Muscle layer of colon (tissue), 2 donors: ENCODE data around the gene DPF3.

Experiments used
- H3K27ac ChIP-seq: one replicate; pipeline ENCODE4 v1.7.0; 2013; ENCODE audit warnings: low read depth, mild to moderate bottlenecking, low read length, moderate library complexity
- H3K27me3 ChIP-seq, 2 donors: one replicate each; pipeline ENCODE4 v1.7.0; 2013; ENCODE audit warnings: low read length in 2 of 2, mild to moderate bottlenecking in 2 of 2; ENCODE audit not compliant: insufficient read depth in 2 of 2, control insufficient read depth in 1 of 2
- H3K36me3 ChIP-seq: one replicate; pipeline ENCODE4 v1.7.0; 2013; ENCODE audit warnings: mild to moderate bottlenecking, low read length; ENCODE audit not compliant: insufficient read depth
- H3K4me1 ChIP-seq: one replicate; pipeline ENCODE4 v1.7.0; 2013; ENCODE audit warnings: mild to moderate bottlenecking, low read length; ENCODE audit not compliant: insufficient read depth
- H3K4me3 ChIP-seq, 2 donors: one replicate each; pipeline ENCODE4 v1.7.0; 2013; ENCODE audit warnings: low read length in 2 of 2, low read depth in 1 of 2, mild to moderate bottlenecking in 1 of 2, moderate library complexity in 1 of 2
- H3K9ac ChIP-seq: one replicate; pipeline ENCODE4 v1.7.0; 2013; ENCODE audit warnings: low read length
- H3K9me3 ChIP-seq: one replicate; pipeline ENCODE4 v1.7.0; 2013; ENCODE audit warnings: mild to moderate bottlenecking, low read length
- donor health status: abdominal sarcoma.
- donor health status: Adenocarcinoma of cecum.

The DPF3 gene

DNA sequence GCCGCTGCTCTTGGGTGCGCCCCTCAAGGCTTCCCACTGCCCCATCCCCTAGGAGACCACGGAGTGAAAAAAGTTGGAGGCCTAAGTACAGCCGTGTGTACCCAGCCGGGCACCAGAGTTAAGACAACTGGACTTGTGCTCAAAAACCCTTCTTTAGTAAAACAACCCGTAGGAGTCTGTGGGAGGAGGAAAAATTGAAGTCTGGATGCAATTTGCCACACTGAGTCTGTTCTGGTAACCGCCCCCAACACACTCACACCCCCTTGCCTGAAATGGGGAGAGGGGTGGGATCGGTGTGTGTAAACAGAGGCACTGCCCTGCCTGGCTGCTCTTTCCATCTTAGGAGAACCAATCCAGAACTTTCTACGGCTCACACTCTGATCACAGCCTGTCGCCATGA is 41.7 kb downstream of the DPF3 start:
- H3K9me3 ChIP-seq = no peaks in the 10 kb centered on the region
- no peaks in the 10 kb centered on the region for H3K36me3 ChIP-seq
- no peak overlapping the region for H3K4me3 ChIP-seq
- H3K9ac ChIP-seq = no peak overlapping the region
- H3K27me3 ChIP-seq = no peaks in the 10 kb centered on the region
- H3K27ac ChIP-seq = no peak overlapping the region
- no peaks in the 10 kb centered on the region for H3K4me1 ChIP-seq

DNA sequence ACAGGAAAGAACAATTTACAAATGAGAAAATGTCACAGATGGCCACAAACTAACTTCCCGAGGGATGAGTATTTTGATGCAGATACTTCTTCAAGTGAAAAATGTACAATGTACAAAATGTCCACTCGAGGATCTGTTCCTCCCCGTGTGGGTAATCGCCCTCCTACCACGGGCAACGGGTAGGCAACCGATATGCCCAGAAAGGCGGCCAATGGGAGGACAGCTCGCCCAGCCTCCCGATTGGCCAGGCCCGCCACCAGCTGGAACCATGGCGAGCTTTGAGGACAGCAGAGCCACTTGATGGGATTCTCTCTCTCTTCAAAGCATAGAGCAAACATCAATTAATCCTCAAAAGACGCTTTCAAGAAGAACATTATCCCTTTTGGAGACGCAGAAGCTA is 42.3 kb downstream of the DPF3 start:
- Histone ChIP-seq H3K4me1 (no peaks in the 10 kb centered on the region), H3K4me3 (no peak overlapping the region)

DNA sequence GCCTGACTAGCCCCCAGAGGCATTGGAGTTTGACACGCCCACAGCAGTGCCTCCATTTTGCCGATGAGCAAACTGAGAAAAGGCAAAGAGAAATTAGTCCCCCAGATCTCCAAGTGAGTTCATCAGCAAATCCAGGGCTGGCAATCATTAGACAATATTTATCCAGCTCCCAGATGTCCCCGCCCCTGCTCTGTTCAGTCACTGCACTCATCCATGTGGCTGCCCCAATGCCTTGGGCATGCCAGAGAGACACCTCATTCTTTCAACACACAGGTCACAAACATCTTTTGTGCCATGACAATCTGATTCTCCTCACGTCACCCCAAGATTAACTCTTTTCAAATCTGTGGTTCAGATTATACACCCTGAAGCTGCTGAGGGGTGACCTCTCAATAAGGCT is 43.5 kb downstream of the DPF3 start:
- H3K9ac ChIP-seq = no peak overlapping the region
- H3K4me3 ChIP-seq = no peak overlapping the region
- H3K27me3 ChIP-seq = no peaks in the 10 kb centered on the region
- no peak overlapping the region for H3K27ac ChIP-seq
- no peaks in the 10 kb centered on the region for H3K4me1 ChIP-seq
- H3K36me3 ChIP-seq = no peaks in the 10 kb centered on the region
- H3K9me3 ChIP-seq = no peaks in the 10 kb centered on the region

More for the DNA sequence above, 42.3 kb downstream of the DPF3 start:
- Histone ChIP-seq H3K27me3 (no peaks in the 10 kb centered on the region), H3K9me3 (no peaks in the 10 kb centered on the region), H3K9ac (no peak overlapping the region), H3K27ac (no peak overlapping the region), H3K36me3 (no peaks in the 10 kb centered on the region)

DNA sequence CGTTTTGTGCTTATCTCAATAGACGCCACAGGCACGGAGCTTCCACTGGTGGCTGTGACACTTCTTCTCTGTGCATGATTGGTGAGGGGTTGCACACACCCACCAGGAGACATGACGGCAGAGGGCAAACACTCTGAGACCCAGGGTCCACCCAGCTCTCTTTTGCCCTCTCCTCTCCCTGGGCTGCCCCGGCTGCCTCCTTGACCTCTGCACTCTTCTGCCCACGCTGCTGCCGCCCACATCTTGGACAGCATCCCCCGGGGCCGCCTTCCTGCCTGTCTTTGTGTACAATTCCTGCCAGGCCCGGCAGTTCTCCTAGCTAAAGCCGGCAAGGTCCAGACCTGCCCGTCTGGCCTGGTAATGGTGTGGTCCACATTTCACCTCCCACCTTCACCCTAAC is 44.7 kb downstream of the DPF3 start:
- no peak overlapping the region for H3K27ac ChIP-seq
- no peak overlapping the region for H3K9ac ChIP-seq
- no peaks in the 10 kb centered on the region for H3K4me1 ChIP-seq
- H3K27me3 ChIP-seq = no peaks in the 10 kb centered on the region
- no peaks in the 10 kb centered on the region for H3K36me3 ChIP-seq
- H3K9me3 ChIP-seq = no peaks in the 10 kb centered on the region
- H3K4me3 ChIP-seq = no peak overlapping the region

DNA sequence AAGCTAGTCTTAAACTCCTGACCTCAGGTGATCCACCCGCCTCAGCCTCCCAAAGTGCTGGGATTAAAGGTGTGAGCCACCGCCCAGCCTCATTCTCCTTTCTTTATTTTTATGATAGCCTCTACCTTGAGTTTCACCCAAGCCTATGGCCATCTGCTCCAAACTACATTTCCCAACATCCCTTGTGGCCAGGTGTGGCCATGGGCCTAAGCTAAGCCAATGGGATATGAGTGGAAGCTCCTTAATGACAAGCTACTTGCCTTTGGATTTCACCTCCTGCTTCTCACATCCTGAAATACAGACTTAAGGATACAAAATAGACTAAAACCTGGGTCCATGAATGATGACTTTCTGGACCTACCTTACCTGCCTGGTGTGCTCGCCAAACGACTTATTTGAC is 46.2 kb downstream of the DPF3 start:
- Histone ChIP-seq H3K9ac (no peak overlapping the region), H3K36me3 (no peaks in the 10 kb centered on the region), H3K4me3 (no peak overlapping the region), H3K4me1 (no peaks in the 10 kb centered on the region), H3K9me3 (no peaks in the 10 kb centered on the region), H3K27ac (no peak overlapping the region), H3K27me3 (no peaks in the 10 kb centered on the region)

DNA sequence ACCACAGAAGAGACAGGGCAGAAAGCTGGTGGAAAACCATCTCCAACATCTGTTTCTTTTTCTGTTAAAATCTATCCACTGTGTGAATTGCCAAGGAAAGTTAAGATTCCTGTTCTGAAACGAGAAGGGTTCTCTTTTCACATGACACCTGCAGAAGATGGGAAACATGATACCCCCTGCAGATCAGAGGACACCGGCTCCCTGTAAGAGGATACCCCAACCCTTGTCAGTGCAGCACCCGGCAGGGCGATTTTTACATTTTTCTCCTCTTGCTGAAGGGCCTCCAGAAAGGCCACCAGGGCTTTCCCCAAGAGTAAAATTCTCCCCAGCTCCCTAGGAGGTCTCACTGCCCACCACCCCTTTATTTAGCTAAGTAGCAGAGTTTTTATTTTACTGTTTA is 48.2 kb downstream of the DPF3 start:
- Histone ChIP-seq H3K27me3 (no peaks in the 10 kb centered on the region), H3K36me3 (no peaks in the 10 kb centered on the region), H3K27ac (no peak overlapping the region), H3K4me1 (no peaks in the 10 kb centered on the region), H3K9ac (no peak overlapping the region), H3K4me3 (no peak overlapping the region), H3K9me3 (no peaks in the 10 kb centered on the region)

DNA sequence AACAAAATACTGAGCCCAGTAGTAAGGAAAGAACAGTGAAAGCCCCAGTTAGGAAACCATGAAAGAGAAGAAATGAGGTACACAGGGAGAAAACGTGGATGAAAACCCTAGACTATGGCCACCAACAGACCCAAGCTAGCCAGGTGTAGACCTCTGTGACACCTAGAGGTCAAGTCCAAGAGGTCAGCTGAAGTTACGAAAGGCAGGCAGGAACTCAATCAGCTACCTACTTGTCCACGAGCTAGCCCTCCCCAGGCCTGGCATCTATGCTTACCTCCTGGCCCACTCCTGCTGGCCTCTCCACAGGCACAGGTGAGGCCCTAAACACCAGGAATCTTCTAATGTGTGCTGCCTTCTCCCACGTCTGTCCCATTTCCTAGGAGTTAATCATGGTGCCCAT is 48.7 kb downstream of the DPF3 start:
- Histone ChIP-seq H3K4me3 (no peak overlapping the region), H3K27me3 (no peaks in the 10 kb centered on the region), H3K4me1 (no peaks in the 10 kb centered on the region)

DNA sequence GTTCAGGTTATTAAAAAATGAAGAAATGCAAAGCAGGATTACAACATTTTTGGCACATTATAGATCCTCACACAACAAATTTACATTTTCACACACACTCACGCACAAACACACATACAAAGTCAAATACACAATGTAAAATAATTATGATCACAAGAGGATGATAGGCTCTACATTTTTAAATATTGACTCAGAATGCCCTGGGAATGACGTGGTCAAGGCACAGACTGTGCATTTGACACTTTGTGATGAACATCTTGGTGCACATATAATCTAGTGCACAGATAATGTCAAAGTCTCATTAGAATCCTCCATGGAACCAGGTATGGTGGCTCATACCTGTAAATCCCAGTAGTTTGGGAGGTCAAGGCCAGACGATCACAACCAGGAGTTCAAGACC is 49.4 kb downstream of the DPF3 start:
- Histone ChIP-seq H3K27ac (no peak overlapping the region), H3K4me3 (no peak overlapping the region), H3K36me3 (no peaks in the 10 kb centered on the region), H3K9me3 (no peaks in the 10 kb centered on the region), H3K9ac (no peak overlapping the region), H3K4me1 (no peaks in the 10 kb centered on the region), H3K27me3 (no peaks in the 10 kb centered on the region)

More for the DNA sequence above, 48.7 kb downstream of the DPF3 start:
- Histone ChIP-seq H3K36me3 (no peaks in the 10 kb centered on the region), H3K27ac (no peak overlapping the region), H3K9ac (no peak overlapping the region), H3K9me3 (no peaks in the 10 kb centered on the region)

DNA sequence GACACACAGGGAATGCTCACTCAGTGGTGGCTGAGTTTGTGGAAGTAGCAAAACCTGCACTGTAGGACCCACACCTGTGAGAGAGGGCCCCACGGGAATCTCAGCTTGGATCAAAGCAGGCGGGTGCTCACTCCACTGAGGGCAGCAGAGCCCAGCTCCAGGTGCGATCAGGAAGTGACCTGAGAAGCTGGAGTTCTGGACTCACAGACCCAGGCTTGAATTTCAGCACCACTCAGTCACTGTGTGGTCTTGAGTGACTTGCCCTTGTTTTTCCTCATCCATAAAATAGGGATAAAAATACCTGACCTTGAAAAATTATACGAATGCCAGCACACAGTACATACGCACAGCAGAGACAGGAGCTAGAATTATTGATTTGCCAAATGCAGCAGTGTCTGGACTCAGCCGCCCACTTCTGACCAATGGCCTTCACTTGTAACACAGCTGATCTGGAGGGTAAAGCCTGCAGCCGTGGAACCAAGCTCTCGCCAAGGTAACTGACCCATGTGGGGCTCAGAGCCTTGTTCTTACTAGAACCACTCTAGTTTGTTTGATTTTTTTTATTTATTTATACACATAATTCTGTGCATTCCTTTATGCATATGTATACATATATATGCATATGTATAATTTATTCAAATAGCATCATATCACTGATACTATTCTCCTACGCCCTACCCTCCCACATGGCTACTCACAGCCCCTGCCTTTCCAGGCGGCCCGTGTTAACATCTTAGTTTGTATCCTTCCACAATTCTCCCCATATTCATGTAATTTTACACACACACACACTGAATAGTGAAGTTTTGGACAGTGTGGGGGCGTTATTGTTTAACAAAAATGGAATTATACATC is 53.9 kb downstream of the DPF3 start:
- H3K4me1 ChIP-seq = no peaks in the 10 kb centered on the region
- no peak overlapping the region for H3K27ac ChIP-seq
- no peaks in the 10 kb centered on the region for H3K9me3 ChIP-seq
- no peaks in the 10 kb centered on the region for H3K36me3 ChIP-seq
- H3K9ac ChIP-seq = no peak overlapping the region
- H3K27me3 ChIP-seq = no peaks in the 10 kb centered on the region
- no peak overlapping the region for H3K4me3 ChIP-seq

DNA sequence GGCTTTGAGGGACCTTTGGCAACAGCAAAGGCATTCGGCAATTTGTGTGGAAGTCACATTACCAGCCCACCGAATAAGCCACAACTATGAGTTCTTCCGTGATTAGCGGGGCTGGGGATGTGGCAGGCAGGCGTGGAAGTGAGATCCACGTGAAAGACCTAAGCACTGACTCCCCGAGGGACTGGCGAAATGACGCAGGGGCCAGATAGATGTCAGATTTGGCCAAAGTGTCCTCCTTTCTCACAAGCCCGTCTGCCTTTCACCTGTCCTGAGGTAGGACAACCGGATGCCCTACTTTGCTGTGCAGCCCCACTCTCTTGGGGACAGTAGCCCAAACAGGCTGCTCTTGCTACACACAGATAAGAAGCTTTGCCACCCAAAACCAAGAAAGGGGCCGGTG is 54.5 kb downstream of the DPF3 start:
- no peaks in the 10 kb centered on the region for H3K27me3 ChIP-seq

DNA sequence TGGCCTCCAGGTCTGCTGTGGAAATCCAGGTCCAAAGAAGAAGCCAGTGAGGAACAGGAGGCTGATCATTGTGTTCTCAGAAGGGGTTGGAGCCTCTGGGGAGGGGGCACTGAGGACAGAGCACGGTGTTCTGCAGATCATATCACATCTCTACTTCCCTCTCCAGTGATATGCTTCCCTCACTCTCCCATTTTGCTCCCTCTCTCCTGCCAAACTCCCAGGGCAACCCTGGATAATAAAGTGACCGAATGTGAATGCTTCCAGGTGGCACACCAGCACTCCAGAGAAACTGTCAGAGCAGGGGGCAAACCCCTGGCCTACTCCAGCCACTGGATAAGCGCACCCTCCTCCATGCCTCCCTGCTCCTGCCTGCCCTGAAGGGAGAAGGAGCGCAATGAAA is 57.8 kb downstream of the DPF3 start:
- no peak overlapping the region for H3K27ac ChIP-seq
- no peak overlapping the region for H3K9ac ChIP-seq
- no peaks in the 10 kb centered on the region for H3K27me3 ChIP-seq
- H3K36me3 ChIP-seq = no peaks in the 10 kb centered on the region
- H3K4me3 ChIP-seq = no peak overlapping the region
- peaks cover 6% of the 10 kb centered on the region for H3K4me1 ChIP-seq
- H3K9me3 ChIP-seq = no peaks in the 10 kb centered on the region

More for the DNA sequence above, 54.5 kb downstream of the DPF3 start:
- H3K4me1 ChIP-seq = no peaks in the 10 kb centered on the region
- no peaks in the 10 kb centered on the region for H3K9me3 ChIP-seq
- H3K9ac ChIP-seq = no peak overlapping the region
- no peak overlapping the region for H3K4me3 ChIP-seq
- H3K36me3 ChIP-seq = no peaks in the 10 kb centered on the region
- no peak overlapping the region for H3K27ac ChIP-seq

DNA sequence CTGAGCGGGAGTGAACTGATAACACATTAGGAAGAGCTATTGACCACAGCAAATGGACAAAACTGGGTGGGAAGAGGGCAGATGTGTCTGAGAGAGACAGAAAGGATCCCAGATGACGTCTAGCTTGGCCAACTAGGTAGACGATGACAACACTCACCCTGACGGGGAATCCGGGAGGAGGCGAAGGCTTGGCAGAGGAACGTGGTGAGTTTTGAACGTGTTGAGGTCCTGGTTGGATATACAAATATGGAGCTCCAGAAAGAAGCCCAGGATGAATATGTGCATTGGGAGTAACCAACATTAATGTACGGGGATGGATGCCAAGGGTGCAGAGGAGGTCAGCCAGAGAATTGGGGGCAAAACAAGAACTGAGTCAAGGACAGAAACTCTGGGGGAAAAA is 60.7 kb downstream of the DPF3 start:
- H3K9me3 ChIP-seq = no peaks in the 10 kb centered on the region
- no peaks in the 10 kb centered on the region for H3K27me3 ChIP-seq
- H3K9ac ChIP-seq = no peak overlapping the region
- peaks cover 16% of the 10 kb centered on the region for H3K4me1 ChIP-seq
- H3K27ac ChIP-seq = no peak overlapping the region
- H3K36me3 ChIP-seq = no peaks in the 10 kb centered on the region
- H3K4me3 ChIP-seq = no peak overlapping the region
